ENCODE data around the gene DAB2.

DAB2 gene

GRCh38 chr5:39367711-39368110 is 57.1 kb downstream of the DAB2 start:
- TF ChIP-seq EZH2phosphoT487 (IDR thresholded peaks at IDR 0.05; ENCODE audit: borderline replicate concordance, low read length) (no peak), CTCF (IDR thresholded peaks at IDR 0.05; ENCODE audit: low read depth, low read length, poor library complexity, severe bottlenecking) (no peak)
- H3K9me3 ChIP-seq (ENCODE audit: control insufficient read depth, insufficient read depth, low read length) = no peaks in the 10 kb centered on the region

GRCh38 chr5:39364367-39364766 is 60.4 kb downstream of the DAB2 start, which contains the start of gene C9:
C9 (minus strand) TSS chr5:39364495; CDS start chr5:39364464, 31 bp downstream.
- Histone ChIP-seq H4K20me1 (ENCODE audit: control insufficient read depth, insufficient read depth, low read depth, low read length) (no peaks in the 10 kb centered on the region), H3K9me2 (replicated peaks; ENCODE audit: control insufficient read depth, low read length) (no peaks in the 10 kb centered on the region), H3K27me3 (ENCODE audit: control insufficient read depth, low read length) (no peaks in the 10 kb centered on the region), H3K36me3 (ENCODE audit: control insufficient read depth, low read length) (no peaks in the 10 kb centered on the region), H3K9me3 (ENCODE audit: control insufficient read depth, insufficient read depth, low read length) (no peaks in the 10 kb centered on the region), H3K27ac (ENCODE audit: low read depth, low read length) (no peak within 1 kb of the TSS), H3K4me1 (ENCODE audit: control insufficient read depth, low read length) (no peaks in the 10 kb centered on the region), H3K4me2 (ENCODE audit: low read length) (no peak within 1 kb of the TSS), H3F3A (ENCODE audit: control insufficient read depth, insufficient read depth) (no peaks in the 10 kb centered on the region), H3K4me3 (ENCODE audit: low read length) (no peak within 1 kb of the TSS), H3K79me2 (ENCODE audit: control insufficient read depth, low read length) (no peaks in the 10 kb centered on the region)
- TF ChIP-seq EZH2phosphoT487 (IDR thresholded peaks at IDR 0.05; ENCODE audit: borderline replicate concordance, low read length) = no peak
- no peak for TF ChIP-seq CTCF (IDR thresholded peaks at IDR 0.05; ENCODE audit: low read depth, low read length, poor library complexity, severe bottlenecking)

More at GRCh38 chr5:39367711-39368110, 57.1 kb downstream of the DAB2 start:
- Histone ChIP-seq H3K27ac (ENCODE audit: low read depth, low read length) (no peak overlapping the region), H3K9me2 (replicated peaks; ENCODE audit: control insufficient read depth, low read length) (no peaks in the 10 kb centered on the region), H3K27me3 (ENCODE audit: control insufficient read depth, low read length) (no peaks in the 10 kb centered on the region), H3K4me3 (ENCODE audit: low read length) (no peak overlapping the region), H3F3A (ENCODE audit: control insufficient read depth, insufficient read depth) (no peaks in the 10 kb centered on the region), H4K20me1 (ENCODE audit: control insufficient read depth, insufficient read depth, low read depth, low read length) (no peaks in the 10 kb centered on the region), H3K4me1 (ENCODE audit: control insufficient read depth, low read length) (no peaks in the 10 kb centered on the region), H3K79me2 (ENCODE audit: control insufficient read depth, low read length) (no peaks in the 10 kb centered on the region), H3K4me2 (ENCODE audit: low read length) (no peak overlapping the region), H3K36me3 (ENCODE audit: control insufficient read depth, low read length) (no peaks in the 10 kb centered on the region)

GRCh38 chr5:39363217-39363616 is 61.6 kb downstream of the DAB2 start:
- no peaks in the 10 kb centered on the region for H4K20me1 ChIP-seq (ENCODE audit: control insufficient read depth, insufficient read depth, low read depth, low read length)
- no peak overlapping the region for H3K27ac ChIP-seq (ENCODE audit: low read depth, low read length)
- H3K4me1 ChIP-seq (ENCODE audit: control insufficient read depth, low read length) = no peaks in the 10 kb centered on the region
- no peaks in the 10 kb centered on the region for H3K79me2 ChIP-seq (ENCODE audit: control insufficient read depth, low read length)
- no peaks in the 10 kb centered on the region for H3K9me3 ChIP-seq (ENCODE audit: control insufficient read depth, insufficient read depth, low read length)
- TF ChIP-seq EZH2phosphoT487 (IDR thresholded peaks at IDR 0.05; ENCODE audit: borderline replicate concordance, low read length) = no peak
- no peak for TF ChIP-seq CTCF (IDR thresholded peaks at IDR 0.05; ENCODE audit: low read depth, low read length, poor library complexity, severe bottlenecking)
- H3K36me3 ChIP-seq (ENCODE audit: control insufficient read depth, low read length) = no peaks in the 10 kb centered on the region
- H3K27me3 ChIP-seq (ENCODE audit: control insufficient read depth, low read length) = no peaks in the 10 kb centered on the region
- no peaks in the 10 kb centered on the region for H3K9me2 ChIP-seq (replicated peaks; ENCODE audit: control insufficient read depth, low read length)
- H3K4me3 ChIP-seq (ENCODE audit: low read length) = no peak overlapping the region
- no peak overlapping the region for H3K4me2 ChIP-seq (ENCODE audit: low read length)
- no peaks in the 10 kb centered on the region for H3F3A ChIP-seq (ENCODE audit: control insufficient read depth, insufficient read depth)
